GM19099 (cell line): ENCODE results near the gene GALNT10.

ENCODE experiments used
- POLR2A ChIP-seq: IDR thresholded peaks from 3 replicates; pipeline ENCODE4 v1.6.1; 2011; ENCODE audit warnings: low read depth; ENCODE audit not compliant: insufficient read length; ENCODE audit errors: extremely low read depth

GALNT10 gene

DNA sequence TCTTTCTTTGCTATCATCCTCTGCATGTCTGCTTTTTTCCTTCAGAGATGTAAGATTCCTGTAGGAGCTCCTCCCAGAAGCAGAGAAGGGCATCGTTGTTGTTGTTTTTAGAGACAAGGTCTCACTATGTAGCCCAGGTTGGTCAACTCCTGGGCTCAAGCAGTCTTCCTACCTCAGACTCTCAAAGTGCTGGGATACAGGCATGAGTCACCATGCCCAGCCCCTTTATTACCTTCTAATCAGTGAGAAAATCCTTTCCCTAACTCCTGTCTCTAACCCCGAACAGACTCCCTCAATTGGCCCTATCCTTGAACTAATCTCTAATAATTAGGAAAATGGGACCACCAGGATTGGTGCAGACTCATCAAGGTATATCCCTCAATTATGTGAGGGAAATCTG, 64.4 kb downstream of the GALNT10 start:
- TF ChIP-seq POLR2A: no peak

DNA sequence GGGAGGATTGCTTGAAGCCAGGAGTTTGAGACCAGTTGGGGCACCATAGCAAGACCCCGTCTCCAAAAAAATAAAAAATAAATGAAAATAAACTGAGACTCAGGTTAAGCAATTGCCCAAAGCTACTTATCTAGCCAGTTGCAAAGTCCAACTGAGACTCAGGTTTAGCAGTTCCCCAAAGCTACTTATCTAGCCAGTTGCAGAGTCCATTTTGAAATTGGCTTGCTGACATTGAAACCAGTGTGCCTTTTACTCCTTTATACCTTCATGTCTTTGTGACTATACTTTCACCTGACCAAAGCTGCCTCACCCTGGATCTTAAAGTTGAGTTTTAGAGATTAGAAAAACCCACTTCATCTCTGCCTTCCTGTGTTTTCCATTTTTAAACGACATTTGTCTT, 66.5 kb downstream of the GALNT10 start:
- TF ChIP-seq POLR2A: no peak

DNA sequence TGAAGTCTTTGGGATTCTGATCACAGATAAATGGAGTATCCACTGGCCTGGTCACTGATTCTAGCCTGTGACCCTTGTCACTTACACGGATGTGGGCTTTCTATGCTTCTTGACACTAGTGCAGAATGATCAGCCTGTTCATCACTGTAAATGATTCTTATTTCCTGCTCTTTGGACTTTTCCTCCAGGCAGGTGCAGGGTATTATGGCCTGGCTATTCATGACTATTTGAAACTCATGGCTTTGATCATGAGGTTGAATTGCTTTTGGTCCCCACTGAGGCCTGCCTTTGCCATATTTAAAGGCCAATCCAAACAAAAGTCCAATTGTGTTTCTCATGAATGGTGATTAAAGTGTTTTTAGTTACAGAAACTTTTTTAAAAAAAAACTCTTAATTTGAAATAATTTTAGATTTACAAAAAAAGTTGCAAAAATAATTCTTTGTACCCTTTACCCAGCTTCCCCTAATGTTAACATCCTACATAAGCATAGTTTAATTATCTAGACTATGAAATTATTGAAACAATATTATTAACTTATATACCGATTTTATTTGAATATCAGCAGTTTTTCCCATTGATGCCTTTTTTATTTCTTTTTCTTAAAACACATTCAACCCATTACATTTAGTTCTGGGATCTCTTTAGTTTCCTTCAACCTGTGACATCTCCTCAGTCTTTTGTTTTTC, 68.1 kb downstream of the GALNT10 start:
- TF ChIP-seq POLR2A: no peak

DNA sequence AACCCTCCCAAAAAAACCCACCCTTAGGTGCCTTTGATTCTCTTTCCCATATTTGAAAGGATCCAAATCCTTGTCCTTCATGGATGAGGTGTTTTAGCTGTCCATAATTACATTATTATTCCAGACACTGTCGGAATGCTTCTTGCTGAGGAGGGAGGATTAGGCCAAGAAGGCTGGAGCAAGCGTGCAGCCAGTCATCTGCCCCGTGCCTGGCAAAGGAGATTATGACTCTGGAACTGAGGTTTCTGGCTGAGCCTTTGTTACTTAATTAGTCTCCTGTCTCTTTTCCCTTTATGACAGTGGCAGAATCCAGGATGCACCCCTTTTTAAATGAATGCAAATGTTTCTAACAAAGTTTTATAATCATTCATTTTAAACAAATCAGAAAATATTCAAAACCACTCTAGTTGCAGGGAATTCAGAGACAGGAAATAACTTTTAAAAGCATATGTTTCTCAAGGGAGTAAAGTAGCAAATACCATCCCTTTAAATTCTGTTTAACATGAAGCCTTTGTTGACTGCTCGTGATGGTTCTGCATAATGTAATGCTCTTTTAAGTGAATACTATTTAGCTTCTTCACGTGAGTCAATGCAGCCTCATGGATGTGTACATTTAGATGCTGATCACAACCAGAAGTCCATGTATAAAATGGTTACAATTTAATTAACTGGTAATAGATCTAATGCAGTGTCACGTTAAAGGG, 69.8 kb downstream of the GALNT10 start:
- TF ChIP-seq POLR2A: no peak

DNA sequence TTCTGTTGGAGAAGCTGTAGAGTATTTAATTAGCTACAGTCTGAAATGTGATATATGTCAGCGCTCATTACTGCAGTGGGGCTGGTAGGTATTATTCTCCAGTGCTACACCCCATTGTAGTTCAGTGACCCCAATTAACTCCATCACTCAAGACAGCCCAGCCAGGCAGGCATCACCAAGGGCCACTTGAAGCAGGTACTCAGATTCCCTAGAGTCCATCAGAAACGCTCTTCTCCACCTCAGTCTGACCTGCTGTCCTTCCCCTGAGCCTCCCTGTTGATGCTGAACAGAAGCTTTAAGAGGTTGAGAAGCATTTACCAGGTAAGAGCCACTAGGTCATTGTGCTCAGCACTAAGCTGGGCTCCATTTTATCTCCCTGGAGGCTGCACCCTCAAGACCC, 71.8 kb downstream of the GALNT10 start:
- no peak for TF ChIP-seq POLR2A

DNA sequence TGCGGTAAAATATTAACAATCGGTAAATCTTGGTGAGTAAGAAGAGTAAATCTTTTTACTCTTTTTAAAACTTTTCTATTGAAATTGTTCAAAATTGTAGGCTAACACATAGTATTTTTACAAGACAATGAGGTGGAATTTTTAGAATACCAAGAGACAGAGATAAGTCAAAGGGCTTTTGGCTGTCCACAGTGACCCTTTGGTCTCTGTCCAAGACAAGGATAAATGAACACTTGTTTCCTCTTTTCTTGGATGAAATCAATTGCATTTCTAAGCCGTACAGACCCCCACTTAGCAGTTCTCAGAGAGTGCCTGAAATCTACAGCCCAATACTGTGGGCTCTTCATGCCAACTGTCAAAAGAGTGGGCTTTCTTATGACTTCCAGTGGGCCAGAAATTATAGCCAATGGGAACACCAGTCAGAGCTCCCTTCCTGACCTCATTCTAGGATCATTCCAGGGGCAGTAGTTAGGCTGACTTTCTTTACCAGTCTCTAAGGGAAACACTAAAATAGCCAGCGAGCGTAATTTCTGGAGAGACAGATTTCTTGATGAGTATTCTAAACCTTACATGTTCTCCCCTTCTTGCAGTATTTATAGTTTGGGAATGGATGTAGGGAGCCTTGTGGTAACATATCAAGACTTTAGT, 74.1 kb downstream of the GALNT10 start:
- TF ChIP-seq POLR2A: no peak

DNA sequence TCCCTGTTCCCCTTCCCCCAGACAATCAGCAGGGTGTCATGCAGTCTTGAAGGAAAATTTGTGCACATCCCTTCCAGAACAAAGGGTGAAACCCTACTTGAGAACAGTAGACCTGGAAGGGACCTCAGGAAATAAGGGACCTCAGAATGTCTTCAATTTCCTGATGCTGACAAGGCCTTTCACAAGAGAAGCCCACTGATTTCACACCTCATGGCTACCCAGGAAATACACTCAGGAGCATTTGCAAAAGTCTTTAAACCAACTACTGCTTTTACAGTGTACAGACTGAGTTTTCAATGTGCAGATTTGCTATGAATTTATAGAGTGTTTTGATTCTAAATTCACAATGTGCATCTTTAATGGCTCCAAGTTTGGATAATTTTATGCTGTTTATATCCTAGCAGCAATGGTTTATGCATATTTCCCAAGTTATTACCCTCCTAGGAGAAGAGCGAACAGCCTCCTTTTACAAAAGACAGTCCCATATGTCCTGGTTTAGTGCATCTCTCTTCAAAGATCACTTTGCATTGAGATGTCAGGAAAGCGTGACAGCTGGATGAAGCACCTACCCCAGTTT, 74.8 kb downstream of the GALNT10 start:
- TF ChIP-seq POLR2A: no peak

DNA sequence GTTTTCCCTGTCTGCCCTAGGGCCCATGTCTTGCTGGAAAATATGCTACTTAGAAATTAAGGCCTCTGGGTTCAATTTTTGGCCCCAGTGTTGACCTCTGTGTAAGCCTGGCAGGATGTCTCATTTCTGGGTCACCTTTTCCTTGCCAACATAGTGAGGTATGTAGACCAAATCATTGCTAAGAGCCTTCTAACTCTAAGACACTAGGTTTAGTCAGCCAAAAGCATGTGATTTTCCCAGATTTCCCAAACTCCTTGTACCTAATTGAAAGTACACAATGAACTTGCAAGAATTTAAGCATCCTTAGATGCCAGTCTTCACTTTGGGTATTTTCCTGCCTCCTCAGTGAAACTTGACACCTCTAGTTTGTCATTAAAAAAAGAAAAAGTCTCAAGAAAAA, 77.0 kb downstream of the GALNT10 start:
- no peak for TF ChIP-seq POLR2A

DNA sequence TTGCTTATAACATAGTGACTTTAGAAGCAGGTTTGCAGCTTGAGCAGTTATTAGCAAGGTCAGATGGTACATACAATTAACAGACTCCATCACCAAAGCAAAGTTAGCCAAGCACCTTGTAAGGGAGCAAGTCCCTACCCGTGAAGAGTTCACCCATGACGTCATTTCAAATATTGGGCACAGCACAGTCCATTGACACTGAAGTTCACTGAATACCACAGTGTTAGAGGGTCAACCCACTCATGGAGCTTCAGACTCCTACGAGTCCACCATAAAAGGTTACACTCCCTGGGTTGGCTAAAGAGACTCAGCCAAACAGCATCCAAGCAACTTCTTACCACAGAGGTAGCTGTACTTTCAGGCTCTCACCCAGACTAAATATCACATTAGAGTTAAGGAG, 77.5 kb downstream of the GALNT10 start:
- TF ChIP-seq POLR2A: no peak

DNA sequence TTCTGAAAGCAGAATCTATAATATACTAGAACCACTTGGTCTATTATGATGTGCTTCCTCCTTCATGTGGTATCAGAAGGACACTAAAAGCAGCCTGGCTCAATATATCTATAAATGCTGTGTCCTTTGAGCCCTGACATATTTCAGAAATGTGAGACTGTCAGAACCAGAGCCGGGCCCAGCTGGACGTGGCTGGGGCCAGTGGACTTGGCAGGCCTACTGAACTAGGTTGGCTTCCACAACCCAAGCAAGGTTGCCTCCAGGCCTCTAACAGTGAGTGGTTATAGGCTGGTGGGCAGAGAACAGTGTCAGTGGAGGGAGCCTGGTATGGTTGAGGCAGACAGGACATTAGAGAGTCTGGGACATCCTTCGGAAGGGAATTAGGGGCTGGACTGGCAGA, 78.9 kb downstream of the GALNT10 start:
- no peak for TF ChIP-seq POLR2A

DNA sequence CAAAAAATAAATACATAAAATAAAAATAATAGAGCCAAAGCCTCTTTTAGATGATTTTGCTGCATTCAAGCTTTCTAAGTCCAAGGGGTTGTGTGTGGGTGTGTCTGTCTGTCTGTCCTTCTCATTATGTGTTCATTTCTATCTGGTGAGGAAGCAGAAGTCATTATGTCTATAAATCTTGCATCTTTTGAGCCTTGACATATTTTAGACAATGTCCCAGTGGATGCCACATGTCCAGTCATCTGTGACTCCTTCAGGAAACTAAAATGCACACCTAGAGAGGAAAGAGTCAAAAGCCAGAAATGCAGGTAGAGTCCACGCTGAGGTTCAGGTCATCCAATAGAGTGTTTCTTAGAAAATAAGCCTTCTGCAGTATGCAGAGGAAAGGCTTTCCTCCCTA, 80.9 kb downstream of the GALNT10 start:
- no peak for TF ChIP-seq POLR2A

DNA sequence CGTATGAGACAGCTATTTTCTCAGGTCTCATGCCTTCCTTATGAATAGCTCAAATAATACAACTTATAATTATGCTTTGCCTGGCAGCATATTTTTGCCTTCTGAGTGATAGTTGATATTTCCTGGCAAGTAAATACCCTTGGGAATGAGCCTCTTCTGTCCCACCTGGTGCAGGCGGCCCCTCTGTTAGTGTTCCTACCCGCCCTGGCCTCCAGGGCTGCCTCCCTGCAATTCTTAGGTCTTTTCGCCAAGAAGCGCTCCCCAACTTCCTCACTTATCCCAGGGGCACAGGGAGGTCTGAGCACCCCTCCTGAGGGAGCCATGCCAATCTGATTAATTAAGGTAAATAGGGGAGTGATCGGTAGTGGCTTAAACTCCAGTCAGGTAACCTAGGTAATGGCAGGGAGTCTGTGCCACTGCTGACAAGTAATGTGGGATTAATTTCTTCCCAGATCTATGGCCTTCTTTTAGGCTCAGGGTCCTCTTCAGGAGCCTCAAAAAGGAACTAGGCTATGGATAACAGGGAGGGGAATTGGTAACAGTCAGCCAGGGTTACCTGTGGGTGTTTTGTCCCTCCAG, 81.5 kb downstream of the GALNT10 start:
- TF ChIP-seq POLR2A: no peak

DNA sequence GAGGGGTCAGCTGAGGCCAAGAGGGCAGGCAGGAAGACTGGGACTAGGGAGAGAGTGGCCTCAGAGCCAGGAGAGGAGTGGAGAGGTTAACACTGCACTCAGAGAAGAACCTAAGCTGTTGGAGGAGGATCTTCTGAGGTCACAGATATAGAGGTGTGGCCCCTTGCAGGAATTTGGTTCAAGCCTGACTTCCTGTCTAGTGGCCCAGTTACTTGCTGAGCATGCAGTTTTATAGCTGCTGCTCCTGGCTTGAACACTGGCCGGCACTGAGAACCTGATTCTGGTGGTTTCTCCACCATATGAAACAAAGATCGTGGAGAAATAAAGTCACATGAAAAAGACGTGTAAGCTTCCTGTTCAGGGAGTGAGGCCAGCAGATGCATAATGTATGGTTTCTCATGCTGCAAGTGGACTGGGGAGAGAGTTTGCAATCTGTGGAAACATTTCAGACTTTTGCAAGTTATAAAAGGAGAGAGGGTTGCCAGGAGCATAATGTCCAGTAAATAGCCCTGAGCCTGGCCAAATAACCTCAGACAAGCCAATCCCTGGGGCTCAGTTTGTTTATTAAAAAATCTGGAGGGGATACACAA, 82.6 kb downstream of the GALNT10 start:
- TF ChIP-seq POLR2A: no peak

DNA sequence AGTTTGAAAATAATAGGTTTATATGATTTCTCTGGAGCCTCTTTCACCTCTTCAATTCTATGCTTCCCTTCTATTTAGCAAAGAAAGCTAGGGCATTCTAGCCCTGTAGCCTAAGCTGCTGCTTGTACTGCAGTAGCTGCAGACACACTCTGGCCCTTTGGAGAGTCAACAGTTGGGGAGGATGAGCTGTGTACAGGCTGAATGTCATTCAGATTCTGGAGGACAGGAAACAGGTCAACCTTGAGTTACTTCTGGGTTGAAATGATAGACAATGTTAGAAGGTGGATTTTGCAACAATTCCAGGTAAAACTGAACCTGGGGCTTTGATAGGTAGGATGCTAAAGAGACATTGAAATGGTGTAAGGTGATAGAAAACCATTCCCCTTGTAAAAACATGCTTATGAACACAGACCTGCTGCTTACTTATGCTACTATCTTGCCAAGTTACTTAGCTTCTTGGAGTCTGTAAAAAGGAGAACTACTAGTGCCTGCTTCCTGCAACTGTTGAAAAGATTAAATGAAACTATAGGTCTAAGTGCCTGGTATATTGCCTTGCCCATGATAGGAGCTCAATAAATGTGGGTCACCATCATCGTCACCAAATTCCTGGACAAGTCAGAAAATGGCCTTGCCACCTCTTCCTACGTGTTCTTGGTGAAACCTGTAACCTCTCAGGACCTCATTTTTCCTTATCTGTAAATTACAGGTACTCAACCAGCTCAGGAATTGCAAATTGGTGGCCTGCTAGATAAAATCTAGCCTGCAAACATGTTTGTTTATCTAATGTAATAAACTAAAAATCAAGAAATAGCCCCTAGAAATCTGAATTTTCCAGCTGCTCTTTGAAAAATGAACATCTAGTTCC, 83.7 kb downstream of the GALNT10 start:
- TF ChIP-seq POLR2A: no peak
